ENCODE measurements around the gene NPFFR1.

The NPFFR1 gene

GRCh38 chr10:70312972-70313371, 29.2 kb upstream of the NPFFR1 start:
- H3K4me1 ChIP-seq (ENCODE audit: control insufficient read depth in 1 of 2, insufficient read depth in 1 of 2, low read depth in 1 of 2, low read length in 1 of 2), result no peaks in the 10 kb centered on the region
- H3K9me3 ChIP-seq, result no peaks in the 10 kb centered on the region
- H3K27me3 ChIP-seq, result no peaks in the 10 kb centered on the region
- H3K4me3 ChIP-seq (ENCODE audit: low read depth in 1 of 2, low read length in 1 of 2), result no peak overlapping the region
- no peaks in the 10 kb centered on the region for H3K36me3 ChIP-seq
- TF ChIP-seq CTCF (IDR thresholded peaks at IDR 0.05), result no peak
- no peak overlapping the region for H3K27ac ChIP-seq

GRCh38 chr10:70312249-70312648, 28.4 kb upstream of the NPFFR1 start:
- Histone ChIP-seq H3K4me3 (ENCODE audit: low read depth in 1 of 2, low read length in 1 of 2) (no peak overlapping the region), H3K4me1 (ENCODE audit: control insufficient read depth in 1 of 2, insufficient read depth in 1 of 2, low read depth in 1 of 2, low read length in 1 of 2) (peaks cover under 1 to 5% of the 10 kb centered on the region in 2 experiments), H3K27me3 (no peaks in the 10 kb centered on the region), H3K9me3 (no peaks in the 10 kb centered on the region), H3K27ac (no peak overlapping the region), H3K36me3 (no peaks in the 10 kb centered on the region)
- TF ChIP-seq CTCF (IDR thresholded peaks at IDR 0.05), result no peak

GRCh38 chr10:70311698-70312097, 27.9 kb upstream of the NPFFR1 start:
- Histone ChIP-seq H3K27me3 (no peaks in the 10 kb centered on the region), H3K27ac (no peak overlapping the region)
- no peak for TF ChIP-seq CTCF (IDR thresholded peaks at IDR 0.05)

GRCh38 chr10:70309661-70310060, 25.9 kb upstream of the NPFFR1 start:
- Histone ChIP-seq H3K27me3 (no peaks in the 10 kb centered on the region), H3K4me3 (ENCODE audit: low read depth in 1 of 2, low read length in 1 of 2) (no peak overlapping the region), H3K36me3 (no peaks in the 10 kb centered on the region), H3K27ac (no peak overlapping the region), H3K4me1 (ENCODE audit: control insufficient read depth in 1 of 2, insufficient read depth in 1 of 2, low read depth in 1 of 2, low read length in 1 of 2) (peaks cover 20 to 21% of the 10 kb centered on the region in 2 experiments), H3K9me3 (no peaks in the 10 kb centered on the region)
- TF ChIP-seq CTCF (IDR thresholded peaks at IDR 0.05), result no peak

More at GRCh38 chr10:70311698-70312097, 27.9 kb upstream of the NPFFR1 start:
- Histone ChIP-seq H3K9me3 (no peaks in the 10 kb centered on the region), H3K36me3 (no peaks in the 10 kb centered on the region), H3K4me1 (ENCODE audit: control insufficient read depth in 1 of 2, insufficient read depth in 1 of 2, low read depth in 1 of 2, low read length in 1 of 2) (peaks cover 6 to 11% of the 10 kb centered on the region in 2 experiments), H3K4me3 (ENCODE audit: low read depth in 1 of 2, low read length in 1 of 2) (no peak overlapping the region)

GRCh38 chr10:70308121-70309060, 24.6 kb upstream of the NPFFR1 start:
- H3K36me3 ChIP-seq, result no peaks in the 10 kb centered on the region
- TF ChIP-seq CTCF (IDR thresholded peaks at IDR 0.05), result no peak
- no peaks in the 10 kb centered on the region for H3K9me3 ChIP-seq
- no peak overlapping the region for H3K27ac ChIP-seq
- H3K4me1 ChIP-seq (ENCODE audit: control insufficient read depth in 1 of 2, insufficient read depth in 1 of 2, low read depth in 1 of 2, low read length in 1 of 2), result peaks cover 22 to 25% of the 10 kb centered on the region in 2 experiments
- no peak overlapping the region for H3K4me3 ChIP-seq (ENCODE audit: low read depth in 1 of 2, low read length in 1 of 2)
- H3K27me3 ChIP-seq, result no peaks in the 10 kb centered on the region
